Neural cell (in vitro differentiated cells): Measurements from ENCODE around the gene ANGPT4. TPM values are rescaled to one million over a fixed set of nuclear protein-coding genes. Genes with fewer than 3 reads are reported as not detected.

Experiments used
- H2AFZ ChIP-seq: fragments of 200-600, 300-800 bp; sonication (generic), shearing (Covaris generic); 2 replicates; pipeline ENCODE4 v1.6.0; 2014; ENCODE audit warnings: low read depth, mild to moderate bottlenecking, antibody characterized with exemption, low read length, moderate library complexity
- H3F3A ChIP-seq: fragments of 200-600 bp; shearing (Covaris generic); 2 replicates; pipeline ENCODE4 v1.6.1; 2016; ENCODE audit warnings: mild to moderate bottlenecking, moderate library complexity, mixed read lengths, antibody characterized with exemption, low read length; ENCODE audit not compliant: insufficient read depth, poor library complexity, severe bottlenecking
- H3K27ac ChIP-seq: fragments of 200-600, 300-800 bp; sonication (generic), shearing (Covaris generic); 2 replicates; pipeline ENCODE4 v1.5.1; 2014; ENCODE audit warnings: mild to moderate bottlenecking, low read length, moderate library complexity
- H3K27me3 ChIP-seq: fragments of 300-800, 200-600 bp; sonication (generic), shearing (Covaris generic); 2 replicates; pipeline ENCODE4 v1.6.0; 2014; ENCODE audit warnings: mild to moderate bottlenecking, low read depth, low read length, moderate library complexity; ENCODE audit not compliant: insufficient read depth
- H3K36me3 ChIP-seq: fragments of 300-800, 200-600 bp; sonication (generic), shearing (Covaris generic); 2 replicates; pipeline ENCODE4 v1.5.1; 2014; ENCODE audit warnings: mild to moderate bottlenecking, antibody characterized with exemption, low read length, moderate library complexity; ENCODE audit not compliant: insufficient read depth
- H3K4me2 ChIP-seq: fragments of 300-800, 200-600 bp; sonication (generic), shearing (Covaris generic); 2 replicates; pipeline ENCODE4 v1.6.0; 2014; ENCODE audit warnings: mild to moderate bottlenecking, low read length
- H3K4me3 ChIP-seq: fragments of 300-800, 200-600 bp; sonication (generic), shearing (Covaris generic); 2 replicates; pipeline ENCODE4 v1.5.1; 2014; ENCODE audit warnings: mild to moderate bottlenecking, low read length, moderate library complexity
- H3K79me2 ChIP-seq: fragments of 200-600 bp; shearing (Covaris generic); replicated peaks from 2 replicates; pipeline ENCODE4 v1.6.0; 2014; ENCODE audit warnings: mild to moderate bottlenecking, low read length, moderate library complexity; ENCODE audit not compliant: insufficient read depth
- H3K9ac ChIP-seq: fragments of 300-800, 200-600 bp; sonication (generic), shearing (Covaris generic); 2 replicates; pipeline ENCODE4 v1.6.1; 2016; ENCODE audit warnings: mild to moderate bottlenecking, low read length, mixed read lengths
- H3K9me2 ChIP-seq: fragments of 200-600 bp; shearing (Covaris generic); 2 replicates; pipeline ENCODE4 v1.6.1; 2016; ENCODE audit warnings: mild to moderate bottlenecking, low read length, mixed read lengths; ENCODE audit not compliant: insufficient read depth
- H3K9me3 ChIP-seq: fragments of 200-600, 300-800 bp; sonication (generic), shearing (Covaris generic); 2 replicates; pipeline ENCODE4 v1.6.1; 2016; ENCODE audit warnings: mild to moderate bottlenecking, mixed run types, low read length, moderate library complexity, mixed read lengths
- H4K20me1 ChIP-seq: fragments of 200-600 bp; shearing (Covaris generic); 2 replicates; pipeline ENCODE4 v1.6.1; 2016; ENCODE audit warnings: mild to moderate bottlenecking, mixed run types; ENCODE audit not compliant: insufficient read depth
- EP300 ChIP-seq: fragments of 450-650 bp; conservative IDR thresholded peaks from 2 replicates; pipeline ENCODE4 v1.6.1; 2014; ENCODE audit warnings: antibody characterized with exemption, mild to moderate bottlenecking, moderate library complexity; ENCODE audit not compliant: poor library complexity, severe bottlenecking
- EZH2 ChIP-seq: fragments of 200-600, 300-800 bp; shearing (Covaris generic), sonication (generic); IDR thresholded peaks from 2 replicates; pipeline ENCODE4 v1.6.1; 2014; ENCODE audit warnings: antibody characterized with exemption, low read length, borderline replicate concordance, mild to moderate bottlenecking; ENCODE audit not compliant: insufficient read depth, poor library complexity, severe bottlenecking
- MXI1 ChIP-seq: fragments of 450-650 bp; conservative IDR thresholded peaks from 2 replicates; pipeline ENCODE4 v1.6.1; 2014; ENCODE audit warnings: antibody characterized with exemption, mild to moderate bottlenecking; ENCODE audit not compliant: poor library complexity, severe bottlenecking
- POLR2AphosphoS5 ChIP-seq: IDR thresholded peaks from 2 replicates; pipeline ENCODE4 v1.6.1; 2012
- RAD21 ChIP-seq: fragments of 450-650 bp; conservative IDR thresholded peaks from 2 replicates; pipeline ENCODE4 v1.6.1; 2014; ENCODE audit warnings: antibody characterized with exemption, mild to moderate bottlenecking, moderate library complexity
- REST ChIP-seq: IDR thresholded peaks from 2 replicates; pipeline ENCODE4 v1.6.1; 2012; ENCODE audit warnings: borderline replicate concordance
- SMC3 ChIP-seq: fragments of 450-650 bp; conservative IDR thresholded peaks from 2 replicates; pipeline ENCODE4 v1.6.1; 2014; ENCODE audit warnings: antibody characterized with exemption, mild to moderate bottlenecking, moderate library complexity; ENCODE audit not compliant: poor library complexity
- TAF1 ChIP-seq: IDR thresholded peaks from 2 replicates; pipeline ENCODE4 v1.6.1; 2012; ENCODE audit warnings: low read depth
- polyA plus RNA-seq: library from polyadenylated mRNA; depleted of rRNA; stranded (reverse); fragments of >200 nt; gene quantifications from 2 replicates; pipeline ENCODE4 v1.2.3, GENCODE V29; 2014
- TF ChIP-seq, protein P1 (sequence below): fragments of 450-650 bp; IDR thresholded peaks from 2 replicates; pipeline ENCODE4 v1.5.1; 2014; ENCODE audit warnings: antibody characterized with exemption, mild to moderate bottlenecking, moderate library complexity; ENCODE audit not compliant: poor library complexity, severe bottlenecking

The ANGPT4 gene
- polyA plus RNA-seq, 1 donor from 2014 or later = not detected

- H3K36me3 ChIP-seq = no peaks in the 10 kb centered on the region
- no peak overlapping the region for H3K9ac ChIP-seq
- H3K9me2 ChIP-seq = no peaks in the 10 kb centered on the region
- no peaks in the 10 kb centered on the region for H4K20me1 ChIP-seq
- no peak overlapping the region for H3K4me3 ChIP-seq
- no peaks in the 10 kb centered on the region for H3K79me2 ChIP-seq
- H3K27me3 ChIP-seq = no peaks in the 10 kb centered on the region
- H3K4me2 ChIP-seq = no peak overlapping the region
- H3K9me3 ChIP-seq = no peaks in the 10 kb centered on the region
- H2AFZ ChIP-seq = no peak overlapping the region
- H3K27ac ChIP-seq = no peak overlapping the region
- TF ChIP-seq MXI1 = no peak
- TF ChIP-seq EP300 = no peak
- no peak for TF ChIP-seq EZH2
- TF ChIP-seq POLR2AphosphoS5 = no peak
- TF ChIP-seq, protein P1, sequence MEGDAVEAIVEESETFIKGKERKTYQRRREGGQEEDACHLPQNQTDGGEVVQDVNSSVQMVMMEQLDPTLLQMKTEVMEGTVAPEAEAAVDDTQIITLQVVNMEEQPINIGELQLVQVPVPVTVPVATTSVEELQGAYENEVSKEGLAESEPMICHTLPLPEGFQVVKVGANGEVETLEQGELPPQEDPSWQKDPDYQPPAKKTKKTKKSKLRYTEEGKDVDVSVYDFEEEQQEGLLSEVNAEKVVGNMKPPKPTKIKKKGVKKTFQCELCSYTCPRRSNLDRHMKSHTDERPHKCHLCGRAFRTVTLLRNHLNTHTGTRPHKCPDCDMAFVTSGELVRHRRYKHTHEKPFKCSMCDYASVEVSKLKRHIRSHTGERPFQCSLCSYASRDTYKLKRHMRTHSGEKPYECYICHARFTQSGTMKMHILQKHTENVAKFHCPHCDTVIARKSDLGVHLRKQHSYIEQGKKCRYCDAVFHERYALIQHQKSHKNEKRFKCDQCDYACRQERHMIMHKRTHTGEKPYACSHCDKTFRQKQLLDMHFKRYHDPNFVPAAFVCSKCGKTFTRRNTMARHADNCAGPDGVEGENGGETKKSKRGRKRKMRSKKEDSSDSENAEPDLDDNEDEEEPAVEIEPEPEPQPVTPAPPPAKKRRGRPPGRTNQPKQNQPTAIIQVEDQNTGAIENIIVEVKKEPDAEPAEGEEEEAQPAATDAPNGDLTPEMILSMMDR = no peak
- TF ChIP-seq TAF1 = no peak
- no peak for TF ChIP-seq RAD21
- TF ChIP-seq SMC3 = no peak
- no peaks in the 10 kb centered on the region for H3F3A ChIP-seq
Measured at GRCh38 chr20:891706-892080, 24.4 kb downstream of the ANGPT4 start.

GRCh38 chr20:891058-891705 is 25.0 kb downstream of the ANGPT4 start:
- Histone ChIP-seq H3K36me3 (no peaks in the 10 kb centered on the region), H3K9me2 (no peaks in the 10 kb centered on the region), H3F3A (no peaks in the 10 kb centered on the region), H2AFZ (no peak overlapping the region), H3K4me3 (no peak overlapping the region), H3K4me2 (no peak overlapping the region), H3K79me2 (no peaks in the 10 kb centered on the region), H3K27me3 (no peaks in the 10 kb centered on the region), H4K20me1 (no peaks in the 10 kb centered on the region), H3K9ac (no peak overlapping the region), H3K27ac (no peak overlapping the region), H3K9me3 (no peaks in the 10 kb centered on the region)
- TF ChIP-seq, protein P1 = no peak
- TF ChIP-seq EZH2 = no peak
- no peak for TF ChIP-seq EP300
- no peak for TF ChIP-seq POLR2AphosphoS5
- no peak for TF ChIP-seq MXI1
- TF ChIP-seq SMC3 = no peak
- no peak for TF ChIP-seq TAF1
- TF ChIP-seq REST = no peak
